Suppressor macrophage (primary cell): ENCODE results near the gene MTRF1L.
"Not testable (repeated sequence)": the region's sequence is repeated elsewhere in the genome, so short reads cannot be mapped to it uniquely, and the experiment has no call there.

Experiments used
- DNase-seq, 4 experiments: peaks; one replicate each; pipeline ENCODE4 v3.0.0-alpha.2; 2020 to 2022

Gene MTRF1L

DNA sequence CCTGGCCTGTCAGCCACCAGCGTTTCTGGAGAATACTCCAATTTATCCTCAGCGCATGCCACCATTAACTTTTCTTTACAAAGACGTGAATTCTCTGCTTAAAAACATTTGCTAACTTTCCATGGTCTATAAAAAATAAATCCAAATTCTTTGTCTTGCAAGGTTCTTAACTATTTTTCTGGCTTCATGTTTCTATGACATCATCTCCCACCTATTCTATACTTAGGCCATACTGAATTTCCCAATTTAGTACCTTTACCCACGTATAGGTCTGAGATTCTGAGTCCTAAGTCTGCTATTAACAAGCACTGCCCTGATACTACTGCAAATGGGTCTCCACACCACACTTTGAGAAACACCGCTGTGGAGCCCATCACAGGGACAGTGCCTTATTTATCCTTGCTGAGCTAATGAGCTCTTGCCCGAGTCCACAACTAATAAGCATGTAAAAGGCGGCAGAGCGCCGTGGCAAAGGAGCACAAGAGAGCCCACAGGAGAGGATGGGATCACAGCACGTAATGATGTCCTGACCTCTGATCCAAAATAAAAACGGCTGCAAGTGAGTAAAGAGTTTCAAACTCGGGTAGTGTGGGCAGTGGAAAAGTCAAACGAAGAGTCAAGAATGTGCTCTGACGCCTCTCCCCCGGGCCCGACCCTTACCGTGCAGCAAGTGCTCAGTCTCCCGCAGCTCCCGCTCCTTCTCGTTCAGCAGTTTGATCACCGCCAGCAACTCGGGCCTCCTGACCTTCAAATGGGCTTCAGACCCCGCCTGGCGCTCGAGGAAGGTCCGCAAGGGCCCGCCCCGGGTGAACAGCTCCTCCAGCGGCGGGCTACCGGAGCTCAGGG, 519 bp downstream of the MTRF1L start:
- DNase-seq: peak in 3 of 4 experiments; percentile 9 to 40 (median 20)

DNA sequence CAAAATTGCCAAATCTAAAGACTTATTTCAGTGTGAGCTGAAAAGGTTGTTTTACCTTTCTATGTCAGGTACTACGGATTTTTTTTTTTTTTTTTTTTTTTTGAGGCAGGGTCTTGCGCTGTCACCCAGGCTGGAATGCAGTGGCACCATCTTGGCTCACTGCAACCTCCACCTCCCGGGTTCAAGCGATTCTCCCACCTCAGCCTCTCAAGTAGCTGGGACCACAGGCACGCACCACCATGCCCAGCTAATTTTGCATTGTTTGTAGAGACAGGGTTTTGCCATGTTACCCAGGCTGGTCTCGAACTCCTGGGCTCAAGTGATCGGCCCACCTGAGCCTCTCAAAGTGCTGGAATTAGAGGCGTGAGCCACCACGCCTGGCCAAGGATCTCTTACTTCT, 1.7 kb downstream of the MTRF1L start:
- not testable (repeated sequence) for DNase-seq

DNA sequence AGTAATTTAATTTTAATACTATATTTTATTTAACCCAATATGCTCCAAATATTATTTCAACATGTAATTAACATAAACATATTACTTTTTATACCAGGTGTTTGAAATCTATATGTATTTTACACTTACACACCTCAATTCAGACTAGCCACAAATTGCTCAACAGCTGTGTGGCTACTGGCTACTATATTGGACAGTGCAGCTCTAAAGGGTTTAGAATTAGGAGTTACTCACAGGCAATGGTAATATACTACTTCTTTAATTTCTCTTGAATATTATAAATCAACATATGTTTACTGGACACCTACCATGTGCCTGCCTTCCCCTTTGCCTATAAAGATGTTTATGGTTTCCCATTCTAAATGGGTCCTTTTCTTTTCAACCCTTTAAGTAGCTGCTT, 2.3 kb downstream of the MTRF1L start:
- no peak for DNase-seq

DNA sequence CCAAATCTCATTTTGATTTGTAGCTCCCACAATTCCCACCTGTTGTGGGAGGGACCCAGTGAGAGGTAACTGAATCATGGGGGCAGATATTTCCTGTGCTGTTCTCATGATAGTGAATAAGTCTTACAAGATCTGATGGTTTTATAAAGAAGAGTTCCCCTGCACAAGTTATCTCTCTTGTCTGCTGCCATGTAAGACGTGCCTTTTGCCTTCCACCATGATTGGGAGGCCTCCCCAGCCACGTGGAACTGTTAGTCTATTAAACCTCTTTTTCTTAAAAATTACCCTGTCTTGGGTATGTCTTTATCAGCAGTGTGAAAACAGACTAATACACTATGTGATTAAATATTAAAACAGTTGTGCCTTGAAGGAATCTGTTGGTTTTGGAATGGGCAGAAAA, 3.0 kb downstream of the MTRF1L start:
- not testable (repeated sequence) for DNase-seq

DNA sequence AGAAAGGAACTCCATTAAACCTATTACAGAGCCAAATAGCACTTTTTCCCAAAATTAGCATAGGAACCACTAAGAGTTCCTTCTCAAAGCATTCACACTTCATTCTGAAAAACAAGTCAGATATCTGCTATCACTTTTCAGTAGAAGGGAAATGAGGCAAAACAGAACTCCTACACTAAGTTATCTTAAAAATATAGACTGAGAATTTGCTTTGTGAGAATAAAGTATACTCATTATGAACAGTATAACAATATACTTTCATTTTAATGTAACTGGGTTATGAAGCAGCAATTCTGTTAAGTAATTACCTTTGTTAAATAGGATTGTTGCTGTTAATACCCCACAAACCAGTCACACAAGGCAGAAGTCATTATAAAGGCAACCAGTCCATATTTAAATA, 8.7 kb downstream of the MTRF1L start:
- DNase-seq: no peak

DNA sequence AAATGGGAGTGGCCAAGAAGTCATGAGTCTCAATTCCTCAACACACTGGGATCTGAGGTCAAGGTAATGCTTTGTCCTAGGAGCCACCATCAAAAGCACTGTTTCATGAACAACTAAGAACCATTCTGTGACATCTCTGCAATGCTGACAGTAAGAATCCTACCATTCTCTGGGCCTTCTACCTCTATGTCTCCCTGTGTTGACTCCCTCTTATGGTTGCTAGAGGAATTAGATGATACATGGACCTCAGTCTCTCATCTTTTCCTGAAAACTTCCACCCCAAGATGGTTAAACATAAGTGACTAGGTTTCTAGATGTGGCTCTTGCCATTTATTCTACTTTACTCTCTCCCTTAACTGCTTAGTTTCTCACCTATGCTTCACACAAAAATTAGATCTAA, 9.1 kb downstream of the MTRF1L start:
- DNase-seq: no peak

DNA sequence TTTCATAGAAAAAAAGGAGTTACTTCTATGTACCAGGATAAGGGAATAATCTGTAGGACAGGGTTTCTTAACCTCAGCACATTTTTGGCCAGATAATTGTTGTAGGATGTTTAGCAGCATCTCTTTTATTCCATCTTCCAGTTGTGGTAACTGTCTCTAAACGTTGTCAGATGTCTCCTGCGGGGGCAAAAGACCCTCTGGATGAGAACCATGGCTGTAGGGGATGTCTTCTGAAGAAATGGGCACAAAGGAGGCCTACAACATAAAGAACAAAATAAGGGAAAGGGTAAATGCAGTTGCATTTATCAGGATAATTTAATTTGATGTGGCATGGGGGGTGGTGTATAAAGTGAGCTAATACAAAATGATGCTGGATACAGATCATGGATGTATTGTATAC, 15.5 kb downstream of the MTRF1L start:
- no peak for DNase-seq

DNA sequence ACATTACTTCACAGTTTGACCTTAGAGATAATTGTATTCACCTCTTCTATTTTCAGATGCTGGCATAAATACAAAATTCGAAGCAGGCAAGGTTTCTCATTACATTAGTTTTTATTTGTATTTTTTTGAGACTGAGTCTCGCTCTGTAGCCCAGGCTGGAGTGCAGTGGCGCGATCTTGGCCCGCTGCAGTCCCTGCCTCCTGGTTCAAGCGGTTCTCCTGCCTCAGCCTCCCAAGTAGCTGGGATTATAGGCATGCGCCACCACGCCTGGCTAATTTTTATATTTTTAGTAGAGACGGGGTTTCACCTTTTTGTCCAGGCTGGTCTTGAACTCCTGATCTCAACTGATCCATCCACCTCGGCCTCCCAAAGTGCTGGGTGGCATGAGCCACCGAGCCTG, 17.2 kb downstream of the MTRF1L start:
- DNase-seq: not testable (repeated sequence)

DNA sequence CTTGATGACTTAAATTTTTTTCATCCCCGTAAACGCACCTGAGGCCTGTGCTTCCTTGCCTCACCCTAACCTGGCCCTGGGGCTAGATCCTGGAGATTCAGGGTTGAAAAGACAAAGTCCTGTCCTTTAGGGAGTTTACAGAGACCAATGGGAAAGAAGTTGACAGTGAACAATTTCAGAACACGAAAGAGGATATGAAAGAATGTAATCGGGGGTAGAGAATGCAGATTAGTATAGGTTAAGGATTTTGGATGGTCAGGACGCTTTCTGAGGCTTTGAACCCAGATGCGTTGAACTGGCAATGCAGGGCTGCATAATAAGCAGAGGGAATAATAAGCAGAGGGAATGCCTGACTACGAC, 18.0 kb downstream of the MTRF1L start:
- DNase-seq: peak in 2 of 4 experiments; percentile 4 to 19

DNA sequence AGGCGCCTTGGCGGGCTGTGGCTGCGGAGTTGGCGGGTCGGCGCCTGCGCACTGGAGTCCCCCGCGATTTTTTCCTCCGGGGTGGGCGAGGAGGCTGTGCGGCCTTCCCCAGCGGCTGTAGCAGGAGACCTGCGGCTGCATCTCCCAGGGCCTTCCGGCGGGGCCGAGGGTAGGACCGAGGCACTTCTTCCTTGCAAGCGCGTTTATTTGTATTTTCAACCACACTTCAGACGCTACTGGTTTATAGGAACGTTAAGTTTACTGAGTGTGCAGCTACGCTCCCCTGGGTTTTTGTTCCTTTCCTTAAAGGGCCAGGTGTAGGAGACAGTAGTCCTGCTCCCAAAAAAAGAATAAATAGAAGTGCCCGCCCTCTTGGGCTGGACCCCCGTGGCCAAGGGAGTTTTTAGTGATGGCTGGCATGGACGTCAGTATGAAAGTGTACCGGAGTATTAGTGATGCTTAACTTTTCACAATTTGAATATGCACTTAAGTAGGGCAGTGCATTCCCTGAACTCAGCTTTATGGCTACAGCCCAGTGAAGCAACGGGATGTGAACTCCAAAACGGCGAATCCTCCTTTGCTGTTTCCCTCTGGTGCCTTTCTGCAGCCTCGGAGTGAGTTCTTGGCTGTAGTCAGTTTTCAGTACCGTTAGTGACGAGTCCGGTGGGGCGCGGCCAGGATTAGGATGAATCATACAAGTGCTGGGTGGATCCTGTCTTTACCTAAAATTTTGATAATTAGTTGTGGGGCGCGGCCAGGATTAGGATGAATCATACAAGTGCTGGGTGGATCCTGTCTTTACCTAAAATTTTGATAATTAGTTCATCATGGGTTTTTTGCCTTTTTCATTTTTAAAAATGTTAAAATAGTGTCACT, 18.6 kb downstream of the MTRF1L start:
- DNase-seq: peak; percentile 97 to 99 (median 98)

DNA sequence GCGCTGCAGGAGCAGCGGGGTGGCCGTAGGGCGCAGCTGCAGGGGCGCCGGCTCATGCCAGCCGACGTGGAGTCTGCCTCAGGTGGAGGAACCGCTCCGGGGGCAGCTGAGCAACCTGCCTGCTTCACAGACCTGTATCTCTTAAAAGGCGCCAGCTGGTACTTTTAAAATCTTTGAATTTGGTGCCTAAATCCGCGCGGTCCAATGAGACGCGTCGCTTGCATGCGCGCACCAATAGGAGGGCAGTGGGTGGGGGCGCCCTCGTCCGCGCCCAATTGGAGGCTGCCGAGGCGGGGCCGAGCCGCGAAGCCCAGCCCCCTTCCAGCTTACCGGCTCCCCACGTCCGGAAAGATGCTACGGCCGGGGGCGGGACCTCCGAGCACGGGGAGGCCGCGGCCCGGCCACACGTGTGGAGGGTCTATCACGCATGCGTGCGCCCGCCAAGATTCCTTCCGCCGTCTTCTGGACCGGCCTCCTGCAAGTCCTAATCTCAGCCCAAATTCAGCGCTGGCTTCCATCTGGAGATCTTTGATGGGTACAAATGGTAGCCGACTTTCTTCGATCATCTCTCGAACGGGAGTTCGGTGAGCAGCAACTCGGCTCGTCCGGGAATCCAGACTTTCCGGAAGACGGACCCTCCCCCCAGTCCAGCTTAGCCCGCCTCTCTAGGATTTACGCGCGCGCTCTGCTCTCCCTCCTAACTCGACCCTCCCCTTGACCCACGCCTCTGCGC, 19.4 kb downstream of the MTRF1L start, which contains the start of gene FBXO5:
TSS of gene FBXO5 (minus strand) at position 138 of the 733 bp plus-strand sequence. CDS start at position 56, 82 bp downstream.
- peak; percentile 98 to 100 (median 99) for DNase-seq

DNA sequence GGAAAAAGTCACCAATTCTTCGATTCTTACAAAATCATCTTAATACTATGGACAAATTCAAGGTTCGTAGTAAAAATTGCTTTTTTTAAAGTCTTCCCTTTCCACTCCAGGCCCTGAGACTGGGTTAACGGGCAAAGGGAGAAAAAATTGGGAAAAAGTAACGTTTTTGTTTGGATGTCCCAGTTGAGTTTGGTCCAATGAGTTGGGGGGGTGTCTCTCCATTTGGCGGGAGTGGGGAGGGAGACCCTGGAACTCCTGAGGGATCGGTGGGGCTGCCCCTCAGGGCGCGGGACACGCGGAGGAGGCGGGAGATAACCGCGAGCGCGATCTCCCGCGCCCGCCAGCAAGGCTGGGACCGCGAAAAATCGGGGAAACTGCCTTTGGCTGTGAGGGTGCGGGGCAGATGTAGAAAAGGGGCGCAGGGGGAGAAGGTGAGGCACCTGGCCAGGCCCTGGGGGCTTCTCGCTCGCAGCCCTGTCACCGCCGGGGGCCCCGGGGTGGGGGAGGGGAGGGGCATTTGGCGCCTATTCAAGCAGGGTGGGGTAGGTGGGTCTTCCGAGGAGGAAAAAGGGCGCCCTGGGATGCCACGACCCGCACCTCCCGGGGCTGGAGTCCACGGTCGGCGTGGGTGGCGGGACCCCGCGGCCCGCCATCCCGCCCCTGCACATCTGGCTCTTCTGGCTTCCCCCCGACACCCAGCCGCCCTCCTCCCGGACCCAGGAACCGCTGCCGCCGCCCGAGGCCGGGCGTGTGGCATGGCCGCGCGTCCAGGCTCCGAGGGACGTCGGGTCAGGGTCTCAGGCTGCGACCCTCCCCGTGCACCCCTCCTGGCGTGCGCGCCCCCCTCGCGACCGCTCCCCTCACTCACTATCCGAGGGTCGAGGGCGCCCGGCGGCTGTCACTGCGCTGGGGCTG, 20.3 kb downstream of the MTRF1L start:
- DNase-seq: peak in 1 of 4 experiments; percentile 11

DNA sequence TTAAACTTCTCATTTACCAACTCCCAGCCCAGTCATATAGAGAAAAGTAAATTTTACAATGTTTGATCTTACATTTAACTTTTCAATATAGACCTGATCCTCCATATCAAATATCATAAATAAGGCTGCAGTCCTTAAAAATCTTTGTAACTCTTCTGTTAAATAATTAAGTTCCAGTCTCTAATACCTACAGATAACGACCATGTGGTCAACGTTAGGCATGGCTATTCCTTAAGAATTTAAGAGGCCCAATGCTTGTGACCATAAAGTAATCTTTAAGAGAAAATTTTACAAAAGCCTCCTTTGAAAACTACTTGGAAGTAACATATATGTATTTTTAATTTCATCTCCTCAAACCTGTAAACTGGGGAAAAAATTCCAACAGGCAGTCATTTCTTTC, 21.3 kb downstream of the MTRF1L start:
- no peak for DNase-seq

DNA sequence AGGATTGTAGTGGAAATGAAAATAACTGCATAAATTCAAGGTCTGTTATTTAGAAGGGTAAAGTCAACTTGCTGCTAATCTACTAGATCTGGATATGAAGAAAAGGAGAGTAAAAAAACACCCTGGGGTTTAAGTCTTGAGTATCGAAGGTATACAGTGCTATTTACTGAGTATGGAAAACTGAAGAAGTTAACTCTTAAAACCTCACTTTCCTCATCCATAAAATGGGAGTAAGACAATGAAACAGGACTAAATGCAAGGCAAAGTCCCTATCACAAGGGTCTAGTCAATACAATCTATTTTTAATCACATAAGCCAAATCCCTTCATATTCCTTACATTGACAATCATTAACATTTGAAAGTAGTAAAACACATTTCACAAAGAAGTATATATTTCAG, 21.9 kb downstream of the MTRF1L start:
- DNase-seq: no peak

DNA sequence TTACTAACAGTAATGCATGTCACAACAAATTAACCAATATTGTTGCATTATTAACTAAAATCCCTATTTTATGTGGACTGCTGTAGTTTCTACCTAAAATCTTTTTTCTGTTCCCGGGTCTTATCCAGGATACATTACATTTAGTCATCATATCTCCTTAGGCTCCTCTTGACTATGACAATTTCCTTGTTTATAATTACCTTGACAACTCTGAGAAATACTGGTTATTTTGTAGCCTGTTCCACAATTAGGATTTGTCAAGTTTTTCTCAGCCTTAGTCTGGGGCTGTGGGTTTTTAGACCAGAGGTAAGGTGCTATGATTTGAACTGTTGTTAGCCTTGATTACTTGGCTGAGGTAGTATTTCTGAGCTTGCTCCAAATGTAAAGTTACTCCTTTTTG, 23.4 kb downstream of the MTRF1L start:
- no peak for DNase-seq

DNA sequence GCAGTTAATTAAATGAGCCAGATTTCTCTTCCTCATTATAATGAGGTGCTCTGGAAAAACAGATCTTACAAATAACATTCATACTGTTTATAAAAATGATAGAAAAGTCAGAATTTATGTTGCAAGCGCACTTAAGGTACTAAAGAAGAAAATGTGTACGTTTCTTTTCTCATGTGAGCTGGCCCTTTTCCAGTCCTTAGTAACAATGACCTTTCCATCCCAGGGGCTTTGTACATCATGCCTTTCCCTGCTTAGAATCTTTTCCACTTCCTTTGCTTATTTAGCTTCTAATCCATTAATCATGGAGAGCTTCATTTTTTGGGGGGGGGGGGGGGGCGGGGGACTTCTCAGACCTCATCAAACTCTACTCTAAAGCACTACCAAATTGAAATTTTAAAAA, 24.5 kb downstream of the MTRF1L start:
- no peak for DNase-seq

DNA sequence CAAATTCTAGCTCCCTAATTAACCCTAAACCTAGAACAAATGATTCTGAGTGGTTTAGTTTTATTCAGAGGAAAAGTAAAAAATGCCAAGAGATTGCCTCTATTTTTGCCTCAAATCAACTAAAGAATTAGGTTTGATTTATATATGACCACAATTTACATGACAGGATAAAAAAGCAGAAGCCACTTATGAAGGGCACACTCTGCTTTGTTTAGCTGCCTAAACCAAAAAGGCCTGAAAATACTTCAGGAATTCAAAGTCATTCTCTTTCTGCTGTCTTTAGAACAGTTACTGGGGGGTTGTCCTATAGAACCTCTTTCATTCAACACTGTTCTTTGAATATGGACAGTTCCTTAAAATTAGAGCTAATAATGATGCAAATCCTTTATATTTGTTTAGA, 25.0 kb downstream of the MTRF1L start:
- DNase-seq: no peak

DNA sequence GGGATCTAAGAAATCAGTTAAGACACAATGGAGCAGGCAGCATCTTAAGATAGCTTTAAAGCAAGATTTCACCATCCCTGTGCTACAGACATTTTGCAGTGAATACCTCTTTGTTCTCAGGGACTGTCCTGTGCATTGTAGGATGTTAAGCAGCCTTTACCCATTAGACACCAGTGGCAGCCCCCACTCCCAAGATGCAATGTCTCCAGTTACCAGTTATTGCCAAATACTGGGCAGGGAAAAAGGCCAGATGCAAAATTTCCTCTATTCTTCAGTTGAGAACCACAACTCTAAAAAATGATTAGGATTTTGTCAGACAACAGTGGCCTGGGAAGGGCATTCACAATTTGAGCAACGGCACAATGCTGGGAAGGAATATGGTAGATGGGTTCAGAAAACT, 25.8 kb downstream of the MTRF1L start:
- no peak for DNase-seq

DNA sequence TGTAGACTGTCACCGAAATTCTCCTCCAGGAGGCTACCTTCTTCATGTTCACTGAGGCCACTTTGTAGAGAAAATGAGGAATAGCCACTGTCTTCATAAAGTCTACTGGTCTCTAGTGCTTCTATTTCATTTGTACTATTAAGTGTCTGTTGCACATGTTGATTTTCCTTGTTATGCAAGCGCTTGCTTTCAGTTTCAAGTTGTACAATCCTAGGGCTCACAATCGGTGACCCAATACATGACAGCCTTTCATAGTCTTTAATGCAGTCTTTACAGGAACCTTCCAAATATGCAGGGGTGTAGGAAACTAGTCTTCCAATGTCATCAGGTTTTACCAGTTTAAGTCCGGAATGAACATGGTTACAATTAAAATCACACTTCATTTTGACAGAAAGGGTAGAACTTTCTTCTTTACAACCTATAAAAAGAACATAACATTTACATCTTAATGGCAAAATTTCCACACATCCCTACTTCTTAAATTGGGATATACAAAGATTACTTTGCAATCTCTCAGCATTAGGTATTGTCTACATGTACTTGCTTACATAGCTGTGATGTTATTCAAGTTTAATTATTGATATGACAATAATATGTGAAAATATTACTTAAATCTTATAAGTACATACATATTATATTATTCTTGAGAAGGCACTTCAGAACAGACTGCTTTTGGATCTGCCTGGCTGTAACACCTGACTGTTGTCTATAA, 27.1 kb downstream of the MTRF1L start:
- DNase-seq: peak; percentile 58 to 77 (median 68)

DNA sequence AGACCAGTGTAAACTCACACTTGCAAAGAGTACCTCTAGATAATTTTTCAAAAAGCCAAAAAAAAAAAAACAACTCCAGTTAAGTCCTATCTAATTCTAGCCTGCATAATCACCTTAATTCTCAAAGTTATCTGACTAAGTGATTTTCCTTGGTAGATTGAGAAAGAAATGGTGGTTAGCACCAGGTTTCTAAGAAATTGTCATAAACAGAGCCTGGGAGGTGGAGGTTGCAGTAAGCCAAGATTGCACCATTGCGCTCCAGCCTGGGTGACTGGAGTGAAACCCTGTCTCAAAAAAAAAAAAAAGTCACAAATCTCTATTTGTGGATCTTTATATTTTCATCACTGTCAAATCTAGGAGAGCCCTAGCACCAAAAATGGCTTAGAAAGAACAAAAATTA, 28.6 kb downstream of the MTRF1L start:
- DNase-seq: no peak
